Activated naive CD8-positive, alpha-beta T cell (primary cell): ENCODE data around the gene CALU.

ENCODE experiments used
- H3K27ac Mint-ChIP-seq: one replicate; pipeline ENCODE4 v1.8.0; 2021; ENCODE audit warnings: mixed read lengths
- H3K27me3 Mint-ChIP-seq: one replicate; pipeline ENCODE4 v1.8.0; 2021; ENCODE audit warnings: mixed read lengths
- H3K36me3 Mint-ChIP-seq: one replicate; pipeline ENCODE4 v1.8.0; 2021; ENCODE audit warnings: mixed read lengths
- H3K4me1 Mint-ChIP-seq: one replicate; pipeline ENCODE4 v1.8.0; 2021; ENCODE audit warnings: low read depth, mixed read lengths
- H3K4me3 Mint-ChIP-seq: one replicate; pipeline ENCODE4 v1.8.0; 2021; ENCODE audit warnings: mild to moderate bottlenecking, mixed read lengths
- H3K9me3 Mint-ChIP-seq: one replicate; pipeline ENCODE4 v1.8.0; 2021; ENCODE audit warnings: low read depth, mixed read lengths

CALU gene

GRCh38 chr7:128734890-128735289, 4.3 kb upstream of the CALU start:
- no peaks in the 10 kb centered on the region for H3K9me3 Mint-ChIP-seq
- H3K27me3 Mint-ChIP-seq, result peaks cover 1% of the 10 kb centered on the region
- H3K27ac Mint-ChIP-seq, result no peak overlapping the region
- H3K36me3 Mint-ChIP-seq, result no peaks in the 10 kb centered on the region
- no peak overlapping the region for H3K4me3 Mint-ChIP-seq
- H3K4me1 Mint-ChIP-seq, result peaks cover 9% of the 10 kb centered on the region

GRCh38 chr7:128735436-128735835, 3.7 kb upstream of the CALU start:
- H3K4me3 Mint-ChIP-seq, result no peak overlapping the region
- H3K9me3 Mint-ChIP-seq, result no peaks in the 10 kb centered on the region
- H3K27ac Mint-ChIP-seq, result no peak overlapping the region
- H3K27me3 Mint-ChIP-seq, result peaks cover 1% of the 10 kb centered on the region
- H3K36me3 Mint-ChIP-seq, result no peaks in the 10 kb centered on the region
- H3K4me1 Mint-ChIP-seq, result peaks cover 14% of the 10 kb centered on the region

- H3K36me3 Mint-ChIP-seq, result no peaks in the 10 kb centered on the region
- H3K4me1 Mint-ChIP-seq, result peaks cover 33% of the 10 kb centered on the region
- H3K4me3 Mint-ChIP-seq, result no peak overlapping the region
- H3K27ac Mint-ChIP-seq, result no peak overlapping the region
- H3K9me3 Mint-ChIP-seq, result no peaks in the 10 kb centered on the region
- no peaks in the 10 kb centered on the region for H3K27me3 Mint-ChIP-seq
These were observed 1.7 kb upstream of the CALU start for GRCh38 chr7:128737441-128737840.

- Mint-ChIP-seq H3K4me1 (peaks cover 34% of the 10 kb centered on the region), H3K4me3 (peak overlapping the region; percentile 98), H3K9me3 (no peaks in the 10 kb centered on the region), H3K27ac (no peak overlapping the region), H3K27me3 (no peaks in the 10 kb centered on the region), H3K36me3 (no peaks in the 10 kb centered on the region)
These were observed 1.2 kb upstream of the CALU start for GRCh38 chr7:128737867-128738385.

- no peaks in the 10 kb centered on the region for H3K27me3 Mint-ChIP-seq
- no peaks in the 10 kb centered on the region for H3K36me3 Mint-ChIP-seq
- H3K27ac Mint-ChIP-seq, result peak overlapping the region; percentile 91
- H3K4me1 Mint-ChIP-seq, result peaks cover 38% of the 10 kb centered on the region
- peak overlapping the region; percentile 98 for H3K4me3 Mint-ChIP-seq
- no peaks in the 10 kb centered on the region for H3K9me3 Mint-ChIP-seq
These were observed 550 bp upstream of the CALU start for GRCh38 chr7:128738570-128739047.

GRCh38 chr7:128739990-128740682, 977 bp downstream of the CALU start:
- Mint-ChIP-seq H3K9me3 (no peaks in the 10 kb centered on the region), H3K27me3 (no peaks in the 10 kb centered on the region), H3K4me3 (peak overlapping the region; percentile 98), H3K36me3 (no peaks in the 10 kb centered on the region), H3K27ac (peak overlapping the region; percentile 91), H3K4me1 (peaks cover 48% of the 10 kb centered on the region)

GRCh38 chr7:128740996-128741395, 1.8 kb downstream of the CALU start:
- Mint-ChIP-seq H3K27ac (no peak overlapping the region), H3K4me3 (no peak overlapping the region), H3K4me1 (peaks cover 53% of the 10 kb centered on the region), H3K36me3 (no peaks in the 10 kb centered on the region), H3K27me3 (no peaks in the 10 kb centered on the region), H3K9me3 (no peaks in the 10 kb centered on the region)

GRCh38 chr7:128741491-128741890, 2.3 kb downstream of the CALU start:
- H3K36me3 Mint-ChIP-seq, result no peaks in the 10 kb centered on the region
- H3K27ac Mint-ChIP-seq, result no peak overlapping the region
- H3K4me1 Mint-ChIP-seq, result peaks cover 53% of the 10 kb centered on the region
- no peaks in the 10 kb centered on the region for H3K27me3 Mint-ChIP-seq
- no peak overlapping the region for H3K4me3 Mint-ChIP-seq
- H3K9me3 Mint-ChIP-seq, result no peaks in the 10 kb centered on the region

- H3K9me3 Mint-ChIP-seq, result no peaks in the 10 kb centered on the region
- peaks cover 57% of the 10 kb centered on the region for H3K4me1 Mint-ChIP-seq
- no peak overlapping the region for H3K27ac Mint-ChIP-seq
- peak overlapping the region; percentile 17 for H3K4me3 Mint-ChIP-seq
- no peaks in the 10 kb centered on the region for H3K27me3 Mint-ChIP-seq
- H3K36me3 Mint-ChIP-seq, result no peaks in the 10 kb centered on the region
These were observed 3.0 kb downstream of the CALU start for GRCh38 chr7:128742206-128742605.

- no peak overlapping the region for H3K4me3 Mint-ChIP-seq
- no peaks in the 10 kb centered on the region for H3K36me3 Mint-ChIP-seq
- H3K27me3 Mint-ChIP-seq, result no peaks in the 10 kb centered on the region
- no peak overlapping the region for H3K27ac Mint-ChIP-seq
- H3K9me3 Mint-ChIP-seq, result no peaks in the 10 kb centered on the region
- peaks cover 61% of the 10 kb centered on the region for H3K4me1 Mint-ChIP-seq
These were observed 4.1 kb downstream of the CALU start for GRCh38 chr7:128743112-128743772.

GRCh38 chr7:128744366-128744905, 5.3 kb downstream of the CALU start:
- Mint-ChIP-seq H3K4me3 (no peak overlapping the region), H3K36me3 (no peaks in the 10 kb centered on the region), H3K4me1 (peaks cover 58% of the 10 kb centered on the region), H3K27me3 (no peaks in the 10 kb centered on the region), H3K9me3 (no peaks in the 10 kb centered on the region), H3K27ac (no peak overlapping the region)

GRCh38 chr7:128745706-128746105, 6.5 kb downstream of the CALU start:
- H3K36me3 Mint-ChIP-seq, result no peaks in the 10 kb centered on the region

GRCh38 chr7:128747327-128748079, 8.3 kb downstream of the CALU start:
- Mint-ChIP-seq H3K4me3 (no peak overlapping the region), H3K36me3 (no peaks in the 10 kb centered on the region), H3K27ac (no peak overlapping the region), H3K27me3 (no peaks in the 10 kb centered on the region), H3K9me3 (no peaks in the 10 kb centered on the region), H3K4me1 (peaks cover 30% of the 10 kb centered on the region)

More at GRCh38 chr7:128745706-128746105, 6.5 kb downstream of the CALU start:
- Mint-ChIP-seq H3K27me3 (no peaks in the 10 kb centered on the region), H3K27ac (no peak overlapping the region), H3K9me3 (no peaks in the 10 kb centered on the region), H3K4me3 (no peak overlapping the region), H3K4me1 (peaks cover 48% of the 10 kb centered on the region)

- Mint-ChIP-seq H3K4me1 (peaks cover 17% of the 10 kb centered on the region), H3K36me3 (no peaks in the 10 kb centered on the region), H3K27ac (no peak overlapping the region), H3K27me3 (no peaks in the 10 kb centered on the region), H3K9me3 (no peaks in the 10 kb centered on the region), H3K4me3 (no peak overlapping the region)
These were observed 13.1 kb downstream of the CALU start for GRCh38 chr7:128752251-128752650.
